ENCODE data around the gene MAP2. TPM values are rescaled to one million over a fixed set of nuclear protein-coding genes. Genes with fewer than 3 reads are reported as not detected.

The MAP2 gene
- total RNA-seq, 1 experiment from 2014 or later: 7.4 TPM

- DNase-seq (ENCODE audit: low read depth, low spot score) (no peak), ATAC-seq (no peak)
- H3K4me3 ChIP-seq (replicated peaks in 1 of 2; ENCODE audit: low read depth in 1 of 2, low read length in 2 of 2): no peak overlapping the region
- no peak overlapping the region for H3K27ac ChIP-seq (ENCODE audit: low read depth, low read length)
- H3K9ac ChIP-seq (ENCODE audit: low read length): no peak overlapping the region
- H3K9me2 ChIP-seq (ENCODE audit: insufficient read depth): no peaks in the 10 kb centered on the region
- BruUV-seq (replicated peaks): no TSS peak
- no peaks in the 10 kb centered on the region for H4K20me1 ChIP-seq (ENCODE audit: insufficient read depth)
- TF ChIP-seq ZFX (IDR thresholded peaks at IDR 0.05) (no peak), SIN3A (IDR thresholded peaks at IDR 0.05; ENCODE audit: low read depth) (no peak), ATF3 (IDR thresholded peaks at IDR 0.05) (no peak), POLR2A (IDR thresholded peaks at IDR 0.05; ENCODE audit: borderline replicate concordance, extremely low read depth, insufficient read depth, insufficient read length) (no peak)
- intact Hi-C loops (cut with micrococcal nuclease): no loop called here
- ChIA-PET CTCF (interaction anchor here (1.5 kb wide), 1 partner anchor 12 kb away, joined by 4 read pairs; the partner anchor contains the start of gene MAP2), RAD21 (ENCODE audit: low non-redundant PET in 1 of 2, low total read pairs in 2 of 2, uncharacterized antibody in 2 of 2, unreplicated experiment in 2 of 2) (no interaction called here), POLR2A (no interaction called here)
- no peak overlapping the region for H2AFZ ChIP-seq (ENCODE audit: low read depth, low read length, poor library complexity, severe bottlenecking)
- no peaks in the 10 kb centered on the region for H3K36me3 ChIP-seq (ENCODE audit: control insufficient read depth in 1 of 2, insufficient read depth in 2 of 2, low read length in 2 of 2)
- no peaks in the 10 kb centered on the region for H3K79me2 ChIP-seq (ENCODE audit: insufficient read depth, low read length)
- 0 out of 4 replicates have a peak, but pooled peaks cover 0 to 3% of the 10 kb centered on the region in 2 experiments for H3K9me3 ChIP-seq (ENCODE audit: control insufficient read depth in 1 of 2, insufficient read depth in 1 of 2, low read depth in 1 of 2, low read length in 2 of 2)
- H3K27me3 ChIP-seq (ENCODE audit: insufficient read depth, low read length): no peaks in the 10 kb centered on the region
- no peaks in the 10 kb centered on the region for H3K4me1 ChIP-seq (ENCODE audit: control insufficient read depth in 1 of 2, insufficient read depth in 2 of 2, low read length in 2 of 2)
- H3K4me2 ChIP-seq (ENCODE audit: low read length): no peak overlapping the region
Observed at GRCh38 chr2:209411296-209411695, 12.6 kb upstream of the MAP2 start.

- no peak overlapping the region for H3K27ac ChIP-seq (ENCODE audit: low read depth, low read length)
- H3K27me3 ChIP-seq (ENCODE audit: insufficient read depth, low read length): no peaks in the 10 kb centered on the region
- H3K79me2 ChIP-seq (ENCODE audit: insufficient read depth, low read length): no peaks in the 10 kb centered on the region
- BruUV-seq (replicated peaks): no TSS peak
- 0 out of 4 replicates have a peak, but pooled peaks cover 0 to 3% of the 10 kb centered on the region in 2 experiments for H3K9me3 ChIP-seq (ENCODE audit: control insufficient read depth in 1 of 2, insufficient read depth in 1 of 2, low read depth in 1 of 2, low read length in 2 of 2)
- H3K9ac ChIP-seq (ENCODE audit: low read length): no peak overlapping the region
- ChIA-PET POLR2A (no interaction called here), RAD21 (ENCODE audit: low non-redundant PET in 1 of 2, low total read pairs in 2 of 2, uncharacterized antibody in 2 of 2, unreplicated experiment in 2 of 2) (no interaction called here), CTCF (no interaction called here)
- no peak for ATAC-seq
- no peak overlapping the region for H2AFZ ChIP-seq (ENCODE audit: low read depth, low read length, poor library complexity, severe bottlenecking)
- H3K4me1 ChIP-seq (ENCODE audit: control insufficient read depth in 1 of 2, insufficient read depth in 2 of 2, low read length in 2 of 2): no peaks in the 10 kb centered on the region
- H3K4me3 ChIP-seq (replicated peaks in 1 of 2; ENCODE audit: low read depth in 1 of 2, low read length in 2 of 2): no peak overlapping the region
- intact Hi-C loops (cut with micrococcal nuclease): no loop called here
- H3K9me2 ChIP-seq (ENCODE audit: insufficient read depth): no peaks in the 10 kb centered on the region
- H4K20me1 ChIP-seq (ENCODE audit: insufficient read depth): no peaks in the 10 kb centered on the region
- H3K36me3 ChIP-seq (ENCODE audit: control insufficient read depth in 1 of 2, insufficient read depth in 2 of 2, low read length in 2 of 2): no peaks in the 10 kb centered on the region
- no peak overlapping the region for H3K4me2 ChIP-seq (ENCODE audit: low read length)
- no peak for DNase-seq (ENCODE audit: low read depth, low spot score)
- TF ChIP-seq REST (IDR thresholded peaks at IDR 0.05; ENCODE audit: low read depth) (no peak), ATF3 (IDR thresholded peaks at IDR 0.05) (no peak), JUND (IDR thresholded peaks at IDR 0.05) (no peak), EGR1 (IDR thresholded peaks at IDR 0.05; ENCODE audit: low read depth) (no peak), SIN3A (IDR thresholded peaks at IDR 0.05; ENCODE audit: low read depth) (no peak), POLR2AphosphoS5 (IDR thresholded peaks at IDR 0.05; ENCODE audit: low read depth, low read length) (no peak), EZH2 (IDR thresholded peaks at IDR 0.05) (no peak)
Observed at GRCh38 chr2:209411718-209412117, 12.1 kb upstream of the MAP2 start.
